ENCODE data around the gene GAB1. TPM values are rescaled to one million over a fixed set of nuclear protein-coding genes. Genes with fewer than 3 reads are reported as not detected.

Gene GAB1
- total and polyA plus RNA-seq, 2 donors (not counting 1 experiment from before 2014, with no cell fraction given) = 4.7 to 10.8 TPM

- intact Hi-C loops (cut with micrococcal nuclease) = no loop called here
- H3K27ac ChIP-seq (ENCODE audit: low read length in 2 of 2) = no peak overlapping the region
Measured at GRCh38 chr4:143407474-143407873, 70.8 kb downstream of the GAB1 start.

GRCh38 chr4:143407888-143408287 is 71.2 kb downstream of the GAB1 start:
- H2AFZ ChIP-seq (ENCODE audit: insufficient read depth, low read depth, low read length, poor library complexity, severe bottlenecking) = no peak overlapping the region
- ChIA-PET CTCF (interaction anchor here (1.5 kb wide), 1 partner anchor 32 kb away, joined by 3 read pairs; no protein-coding TSS in a partner anchor), POLR2A (no interaction called here)
- H3K9ac ChIP-seq (ENCODE audit: low read length) = no peak overlapping the region
- H3K36me3 ChIP-seq (replicated peaks in 1 of 2; ENCODE audit: control extremely low read depth in 1 of 2, control insufficient read depth in 1 of 2, extremely low read depth in 1 of 2, insufficient read depth in 2 of 2, low read length in 1 of 2) = no peaks in the 10 kb centered on the region
- H3K4me2 ChIP-seq (replicated peaks; ENCODE audit: low read depth, low read length, poor library complexity, severe bottlenecking) = peak overlapping the region; percentile 31
- Mint-ChIP-seq H3K27me3 (no peaks in the 10 kb centered on the region), H3K9me3 (ENCODE audit: insufficient read depth) (no peaks in the 10 kb centered on the region), H3K4me1 (peaks cover 41% of the 10 kb centered on the region), H3K27ac (no peak overlapping the region), H3K4me3 (no peak overlapping the region)
- no peak overlapping the region for H3K4me3 ChIP-seq (ENCODE audit: control extremely low read depth in 1 of 5, extremely low read depth in 1 of 5, insufficient read depth in 1 of 5, low read depth in 2 of 5, low read length in 4 of 5)
- H3K27me3 ChIP-seq (replicated peaks in 1 of 4; ENCODE audit: control extremely low read depth in 1 of 4, control insufficient read depth in 3 of 4, insufficient read depth in 4 of 4, low read length in 3 of 4) = no peaks in the 10 kb centered on the region
- intact Hi-C loops (cut with micrococcal nuclease) = no loop called here
- H3K27ac ChIP-seq (ENCODE audit: low read length in 2 of 2) = no peak overlapping the region
- no peaks in the 10 kb centered on the region for H4K20me1 ChIP-seq (ENCODE audit: control insufficient read depth, insufficient read depth, low read length, poor library complexity, severe bottlenecking)
- H3K4me1 ChIP-seq (ENCODE audit: control insufficient read depth in 2 of 2, insufficient read depth in 2 of 2, low read length in 2 of 2) = peaks cover 37 to 41% of the 10 kb centered on the region in 2 donors
- no peak for ATAC-seq (ENCODE audit: low read depth)
- no peak for DNase-seq
- H3K9me3 ChIP-seq (ENCODE audit: control extremely low read depth in 1 of 3, control insufficient read depth in 2 of 3, insufficient read depth in 1 of 3, low read length in 2 of 3) = no peaks in the 10 kb centered on the region
- no CpG with 5 or more reads among the region's 2 CpGs for WGBS (ENCODE audit: insufficient coverage)
- peaks cover 47% of the 10 kb centered on the region for H3K79me2 ChIP-seq (ENCODE audit: control insufficient read depth, insufficient read depth, low read length)
- TF ChIP-seq CTCF (IDR thresholded peaks at IDR 0.05) (no peak), EZH2 (IDR thresholded peaks at IDR 0.05; ENCODE audit: borderline replicate concordance, insufficient read depth, low read depth, low read length, poor library complexity, severe bottlenecking) (no peak)

More at GRCh38 chr4:143407474-143407873, 70.8 kb downstream of the GAB1 start:
- DNase-seq (no peak), ATAC-seq (ENCODE audit: low read depth) (no peak)
- Histone ChIP-seq H3K79me2 (ENCODE audit: control insufficient read depth, insufficient read depth, low read length) (peaks cover 47% of the 10 kb centered on the region), H2AFZ (ENCODE audit: insufficient read depth, low read depth, low read length, poor library complexity, severe bottlenecking) (no peak overlapping the region), H3K4me1 (ENCODE audit: control insufficient read depth in 2 of 2, insufficient read depth in 2 of 2, low read length in 2 of 2) (peaks cover 41 to 46% of the 10 kb centered on the region in 2 donors), H3K9me3 (ENCODE audit: control extremely low read depth in 1 of 3, control insufficient read depth in 2 of 3, insufficient read depth in 1 of 3, low read length in 2 of 3) (no peaks in the 10 kb centered on the region), H3K4me2 (replicated peaks; ENCODE audit: low read depth, low read length, poor library complexity, severe bottlenecking) (peak overlapping the region; percentile 31), H3K27me3 (replicated peaks in 1 of 4; ENCODE audit: control extremely low read depth in 1 of 4, control insufficient read depth in 3 of 4, insufficient read depth in 4 of 4, low read length in 3 of 4) (no peaks in the 10 kb centered on the region), H3K4me3 (ENCODE audit: control extremely low read depth in 1 of 5, extremely low read depth in 1 of 5, insufficient read depth in 1 of 5, low read depth in 2 of 5, low read length in 4 of 5) (no peak overlapping the region), H3K9ac (ENCODE audit: low read length) (no peak overlapping the region), H4K20me1 (ENCODE audit: control insufficient read depth, insufficient read depth, low read length, poor library complexity, severe bottlenecking) (no peaks in the 10 kb centered on the region), H3K36me3 (replicated peaks in 1 of 2; ENCODE audit: control extremely low read depth in 1 of 2, control insufficient read depth in 1 of 2, extremely low read depth in 1 of 2, insufficient read depth in 2 of 2, low read length in 1 of 2) (no peaks in the 10 kb centered on the region)
- TF ChIP-seq EZH2 (IDR thresholded peaks at IDR 0.05; ENCODE audit: borderline replicate concordance, insufficient read depth, low read depth, low read length, poor library complexity, severe bottlenecking) (no peak), CTCF (IDR thresholded peaks at IDR 0.05) (no peak)
- 20% methylated on average over 1 of the region's 3 CpGs for WGBS (ENCODE audit: insufficient coverage)
- POLR2A ChIA-PET = no interaction called here
- no peak overlapping the region for H3K4me3 Mint-ChIP-seq
- no peak overlapping the region for H3K27ac Mint-ChIP-seq
- peaks cover 45% of the 10 kb centered on the region for H3K4me1 Mint-ChIP-seq
- no peaks in the 10 kb centered on the region for H3K27me3 Mint-ChIP-seq
- no peaks in the 10 kb centered on the region for H3K9me3 Mint-ChIP-seq (ENCODE audit: insufficient read depth)
- CTCF ChIA-PET = no interaction called here
